Cardiac septum (tissue), 1 donor: ENCODE results near the gene HNF1B. TPM values are rescaled to one million over a fixed set of nuclear protein-coding genes. Genes with fewer than 3 reads are reported as not detected.

ENCODE experiments used
- DNase-seq: peaks from one replicate; pipeline ENCODE4 v3.0.0-alpha.2; 2020; ENCODE audit warnings: low spot score
- intact Hi-C: fragments of 100-400 bp; cut with DNase I; formaldehyde crosslinking; loops from one replicate; pipeline ENCODE4 v1.14.0; 2022
- total RNA-seq: library from RNA; stranded (reverse); fragmentation: NEBNext Ultra II Directional; extraction: Animal tissue kit (Norgen Biotek cat#: 25700); gene quantifications from one replicate; pipeline ENCODE4 v1.2.1, GENCODE V29; 2021
- donor health status: DM: no; HTN: no; CAD: no.

The HNF1B gene
- total RNA-seq, 1 donor from 2014 or later: not detected

GRCh38 chr17:37741341-37742115 is 3.3 kb downstream of the HNF1B start:
- no peak for DNase-seq
- intact Hi-C loops: no loop called here

GRCh38 chr17:37740915-37741314 is 3.9 kb downstream of the HNF1B start:
- DNase-seq: no peak
- intact Hi-C loops: no loop called here

- intact Hi-C loops: no loop called here
- no peak for DNase-seq
These were observed 6.9 kb downstream of the HNF1B start for GRCh38 chr17:37737971-37738370.

DNA sequence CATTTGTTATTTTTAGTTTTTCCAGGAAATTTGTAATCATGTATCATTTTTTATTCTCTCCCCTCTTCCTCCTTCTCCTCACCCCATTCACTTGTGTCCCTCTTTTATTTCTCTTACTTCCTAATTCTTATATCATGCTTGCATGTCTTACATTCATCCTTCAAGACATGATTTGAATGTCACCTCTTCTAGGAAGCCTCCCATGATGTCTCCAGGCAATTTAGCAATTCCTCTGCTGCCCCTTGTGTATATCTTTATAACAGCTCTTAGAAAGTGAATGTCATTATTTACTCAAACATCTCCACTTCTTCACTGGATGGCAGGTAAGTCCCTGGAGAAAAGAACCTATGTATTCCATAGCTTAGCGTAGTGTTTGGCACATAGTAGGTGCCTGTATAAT is 7.8 kb downstream of the HNF1B start:
- no peak for DNase-seq
- intact Hi-C loops: no loop called here

- DNase-seq: no peak
- intact Hi-C loops: no loop called here
These were observed 8.4 kb downstream of the HNF1B start for GRCh38 chr17:37736428-37736827.

DNA sequence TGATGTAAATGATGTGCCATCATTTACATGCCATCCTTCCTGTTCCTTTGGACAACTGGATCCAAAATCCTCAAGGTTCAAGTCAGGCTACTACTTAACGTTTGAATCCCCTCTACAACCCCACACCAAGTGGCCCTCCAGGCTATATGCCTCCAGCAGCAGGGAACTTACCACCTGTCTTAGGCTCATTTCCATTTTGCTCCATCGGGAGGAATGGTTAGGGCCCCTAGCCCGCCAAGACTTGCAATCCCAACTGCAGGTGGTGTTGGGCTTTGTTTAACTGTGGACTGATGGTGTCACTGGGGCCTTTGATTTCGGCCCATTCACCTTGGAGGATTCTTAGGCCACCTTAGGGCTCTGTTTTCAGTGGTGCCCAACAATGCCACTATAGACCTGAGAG is 9.7 kb downstream of the HNF1B start:
- intact Hi-C loops: no loop called here

DNA sequence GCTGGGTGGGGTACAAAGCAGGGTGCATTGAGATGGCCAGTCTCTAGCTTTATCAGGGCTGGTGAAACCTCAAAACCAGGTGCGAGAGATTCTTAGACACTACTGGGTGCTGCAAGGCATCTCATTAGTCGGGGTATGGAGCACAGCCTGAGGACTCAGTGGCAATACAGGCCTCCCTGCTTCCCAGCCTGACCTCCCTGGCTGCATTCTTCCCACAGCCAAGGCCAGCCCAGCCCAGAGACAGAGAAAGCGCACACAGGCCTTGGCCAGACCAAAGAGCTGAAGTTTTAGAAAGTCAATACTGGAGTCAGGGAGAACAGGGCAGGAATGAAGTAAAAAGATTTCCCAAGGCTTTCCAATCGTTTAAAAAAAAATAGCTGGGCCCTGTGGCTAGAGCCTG is 12.5 kb downstream of the HNF1B start:
- DNase-seq: no peak
- intact Hi-C loops: no loop called here

More for the DNA sequence above, 9.7 kb downstream of the HNF1B start:
- DNase-seq: no peak

GRCh38 chr17:37731056-37731455 is 13.8 kb downstream of the HNF1B start:
- intact Hi-C loops: no loop called here
- no peak for DNase-seq

DNA sequence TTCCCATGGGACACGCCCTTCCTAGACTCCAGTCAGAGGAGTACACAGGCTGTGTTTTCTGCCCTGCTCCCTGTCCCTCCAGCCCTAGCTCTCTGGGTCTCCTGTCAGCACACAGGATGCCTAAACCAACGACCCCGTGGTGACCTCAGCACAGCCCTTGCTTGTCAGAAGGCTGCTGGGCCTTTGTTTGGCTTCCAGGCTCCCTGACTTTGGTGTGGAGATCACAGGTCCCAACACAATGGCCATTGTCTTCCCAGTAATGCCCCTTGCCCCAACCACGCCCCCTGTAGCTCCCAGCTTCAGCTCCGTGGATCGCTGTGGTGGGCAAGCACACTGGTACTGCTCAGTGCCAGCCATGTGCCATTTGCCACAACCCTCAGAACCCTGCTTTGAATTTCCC is 15.0 kb downstream of the HNF1B start:
- DNase-seq: no peak
- intact Hi-C loops: no loop called here

- DNase-seq: no peak
- intact Hi-C loops: no loop called here
These were observed 17.8 kb downstream of the HNF1B start for GRCh38 chr17:37726891-37727675.

- no peak for DNase-seq
- intact Hi-C loops: no loop called here
These were observed 18.6 kb downstream of the HNF1B start for GRCh38 chr17:37726248-37726647.

DNA sequence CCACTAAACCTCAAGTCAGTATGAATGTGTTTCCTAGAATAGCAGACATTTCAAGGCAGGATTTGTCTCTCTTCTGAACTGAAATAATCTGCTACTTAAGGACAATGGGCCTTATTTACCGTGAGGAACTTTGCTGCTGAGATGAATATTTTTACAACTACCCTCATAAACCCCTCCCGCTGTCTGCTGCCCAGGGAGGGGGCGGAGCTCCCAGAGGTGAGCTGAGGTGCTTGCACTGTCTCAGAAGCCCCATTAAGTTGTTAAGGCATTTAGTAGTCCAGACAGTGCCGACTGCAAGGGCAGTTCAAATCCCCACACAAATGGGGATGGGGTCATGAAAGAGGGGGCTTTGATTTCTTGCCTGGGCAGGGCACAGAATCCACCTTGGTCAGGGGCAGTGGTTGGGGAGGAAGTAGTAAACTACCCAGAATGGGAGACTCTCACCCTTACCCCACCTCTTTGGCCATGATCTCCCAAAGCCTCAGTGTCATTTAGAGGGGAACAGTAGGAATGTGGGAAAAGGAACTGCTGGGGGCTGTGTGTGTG is 19.2 kb downstream of the HNF1B start:
- intact Hi-C loops: no loop called here
- no peak for DNase-seq

DNA sequence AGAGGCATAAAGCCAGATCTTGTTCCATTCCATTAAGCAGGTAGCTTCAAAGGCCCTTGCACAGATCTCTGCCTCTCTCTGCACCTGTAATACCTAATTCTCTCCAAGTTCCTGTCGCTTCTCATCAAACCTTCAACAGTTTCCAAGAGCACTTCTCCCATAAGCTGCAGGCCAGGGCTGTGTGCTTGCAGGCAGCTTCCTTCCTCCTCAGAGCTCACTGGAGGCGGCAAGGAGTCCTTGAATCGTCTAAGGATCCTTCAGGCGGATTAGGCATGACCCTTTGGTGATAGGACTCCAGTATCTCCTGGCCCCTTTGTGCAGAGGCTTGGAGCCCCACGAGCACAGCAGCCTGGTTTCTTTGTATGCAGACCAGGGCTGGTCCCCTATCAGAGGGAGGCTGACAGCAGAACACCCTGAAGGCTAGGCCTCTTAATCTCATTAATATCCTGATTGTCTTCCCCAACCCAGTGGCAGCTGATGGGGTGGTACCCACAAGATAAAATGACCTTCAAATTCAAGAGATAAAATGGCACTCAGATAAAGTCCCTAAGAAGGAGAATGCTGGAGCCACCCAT is 19.8 kb downstream of the HNF1B start:
- intact Hi-C loops: no loop called here
- no peak for DNase-seq

DNA sequence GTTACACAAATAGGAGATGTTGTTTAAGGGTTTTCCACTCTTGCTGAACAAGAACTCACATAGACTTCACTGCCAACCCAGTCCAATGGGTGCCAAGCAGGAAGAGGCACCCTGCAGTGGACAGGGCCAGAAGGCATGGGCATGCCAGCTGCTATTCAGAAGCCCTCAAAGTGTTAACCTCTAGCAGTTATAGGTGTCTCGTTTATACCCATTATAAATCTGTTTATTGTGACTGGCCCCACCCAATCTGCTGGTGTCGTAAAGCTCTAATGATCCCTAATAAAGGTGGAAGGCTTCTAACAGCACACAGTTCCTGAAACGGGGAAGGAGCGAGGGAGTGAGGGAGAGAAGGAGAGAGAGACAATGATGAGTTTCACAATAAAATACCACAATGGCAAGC is 23.9 kb downstream of the HNF1B start:
- intact Hi-C loops: no loop called here
- no peak for DNase-seq

GRCh38 chr17:37719866-37720265 is 25.0 kb downstream of the HNF1B start:
- no peak for DNase-seq
- intact Hi-C loops: no loop called here

- intact Hi-C loops: no loop called here
- DNase-seq: no peak
These were observed 26.4 kb downstream of the HNF1B start for GRCh38 chr17:37718324-37719048.

DNA sequence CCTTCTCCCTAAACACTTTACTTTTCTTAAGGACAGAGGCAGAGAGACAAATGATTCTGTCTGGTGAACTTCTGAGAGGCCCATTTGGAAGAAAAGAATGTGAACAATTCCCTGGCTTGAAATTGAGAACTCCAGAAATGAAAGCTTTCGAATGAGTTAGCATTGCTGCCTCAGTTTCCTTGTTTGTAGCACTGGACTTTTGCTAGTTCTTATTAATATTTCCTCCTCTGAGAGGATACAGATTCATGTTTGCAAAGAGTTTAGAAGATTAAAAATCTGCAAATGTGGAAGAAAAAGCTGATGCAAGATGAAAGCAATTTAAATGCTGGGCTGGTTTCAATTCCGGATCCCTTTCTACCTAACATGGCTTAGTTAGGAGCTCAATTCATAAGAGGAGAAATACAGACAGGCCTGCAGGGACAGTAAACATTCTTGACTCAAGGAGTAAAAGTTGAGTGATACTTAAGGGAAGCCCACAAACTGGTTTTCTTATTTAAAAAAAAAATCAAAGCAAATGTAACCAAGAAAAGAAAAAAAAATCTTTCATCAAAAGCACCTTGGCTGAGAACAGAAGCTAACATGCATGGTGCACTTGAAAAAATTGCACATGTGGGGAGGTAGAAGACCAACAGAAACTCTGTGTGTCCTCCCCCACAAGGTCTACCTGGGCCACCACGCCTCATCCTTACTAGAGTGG is 27.1 kb downstream of the HNF1B start:
- intact Hi-C loops: no loop called here
- DNase-seq: no peak

- DNase-seq: no peak
- intact Hi-C loops: no loop called here
These were observed 30.0 kb downstream of the HNF1B start for GRCh38 chr17:37714897-37715296.

DNA sequence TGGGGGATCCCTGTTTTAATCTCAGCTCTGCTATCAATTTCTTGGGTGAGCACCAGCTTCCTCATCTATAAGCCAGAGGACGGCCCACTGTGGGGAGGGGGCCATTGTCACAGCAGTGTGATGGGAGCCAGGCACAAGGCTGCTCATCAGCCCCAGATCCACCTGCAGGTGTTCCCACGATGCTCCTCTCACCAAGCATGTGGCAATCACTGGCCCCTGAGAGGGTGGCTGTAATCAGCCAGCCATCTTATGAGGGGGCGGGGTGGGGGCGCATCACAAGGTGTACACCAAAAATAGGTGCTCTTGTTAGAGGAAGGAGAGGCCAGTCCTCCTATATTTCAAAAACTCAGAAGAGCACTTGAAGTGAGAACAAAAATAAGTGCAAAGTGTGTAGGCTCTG is 31.2 kb downstream of the HNF1B start:
- no peak for DNase-seq
- intact Hi-C loops: no loop called here
